ENCODE data around the gene LMOD2.
A peak's percentile ranks its signal among the peaks of the same experiment; 100 is the strongest.

LMOD2 gene

DNA sequence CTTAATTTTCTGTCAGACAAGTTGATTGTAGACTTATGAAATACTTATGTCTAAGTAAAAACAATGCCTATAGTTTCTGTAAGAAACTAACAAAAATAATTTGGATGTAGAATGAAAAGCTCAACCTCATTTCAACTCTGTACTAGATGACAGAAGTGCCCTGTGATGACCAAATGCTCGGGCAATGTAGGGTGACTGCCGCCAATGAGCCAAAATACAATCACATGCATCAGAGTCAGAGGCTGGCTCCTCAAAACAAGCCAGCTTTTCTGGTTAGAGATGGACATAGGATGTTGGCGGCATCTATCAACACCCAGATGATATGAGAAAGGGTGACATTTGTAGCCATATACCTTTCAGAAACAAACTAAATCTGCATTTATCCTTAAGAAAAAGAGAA lies 23.9 kb downstream of the LMOD2 start:
- ChIA-PET CTCF (interaction anchor here (0.7 to 5.9 kb wide), 5 partner anchors 9 to 1319 kb away, joined by 3 to 58 read pairs (median 4); no protein-coding TSS in a partner anchor), POLR2A (no interaction called here)
- TF ChIP-seq, protein P1, sequence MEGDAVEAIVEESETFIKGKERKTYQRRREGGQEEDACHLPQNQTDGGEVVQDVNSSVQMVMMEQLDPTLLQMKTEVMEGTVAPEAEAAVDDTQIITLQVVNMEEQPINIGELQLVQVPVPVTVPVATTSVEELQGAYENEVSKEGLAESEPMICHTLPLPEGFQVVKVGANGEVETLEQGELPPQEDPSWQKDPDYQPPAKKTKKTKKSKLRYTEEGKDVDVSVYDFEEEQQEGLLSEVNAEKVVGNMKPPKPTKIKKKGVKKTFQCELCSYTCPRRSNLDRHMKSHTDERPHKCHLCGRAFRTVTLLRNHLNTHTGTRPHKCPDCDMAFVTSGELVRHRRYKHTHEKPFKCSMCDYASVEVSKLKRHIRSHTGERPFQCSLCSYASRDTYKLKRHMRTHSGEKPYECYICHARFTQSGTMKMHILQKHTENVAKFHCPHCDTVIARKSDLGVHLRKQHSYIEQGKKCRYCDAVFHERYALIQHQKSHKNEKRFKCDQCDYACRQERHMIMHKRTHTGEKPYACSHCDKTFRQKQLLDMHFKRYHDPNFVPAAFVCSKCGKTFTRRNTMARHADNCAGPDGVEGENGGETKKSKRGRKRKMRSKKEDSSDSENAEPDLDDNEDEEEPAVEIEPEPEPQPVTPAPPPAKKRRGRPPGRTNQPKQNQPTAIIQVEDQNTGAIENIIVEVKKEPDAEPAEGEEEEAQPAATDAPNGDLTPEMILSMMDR (IDR thresholded peaks at IDR 0.05; ENCODE audit: insufficient read depth, low read length, missing control alignments) = no peak
- no peak overlapping the region for H3K4me3 ChIP-seq (ENCODE audit: low read depth, low read length)
- no peak for DNase-seq (ENCODE audit: low read depth, low spot score)

DNA sequence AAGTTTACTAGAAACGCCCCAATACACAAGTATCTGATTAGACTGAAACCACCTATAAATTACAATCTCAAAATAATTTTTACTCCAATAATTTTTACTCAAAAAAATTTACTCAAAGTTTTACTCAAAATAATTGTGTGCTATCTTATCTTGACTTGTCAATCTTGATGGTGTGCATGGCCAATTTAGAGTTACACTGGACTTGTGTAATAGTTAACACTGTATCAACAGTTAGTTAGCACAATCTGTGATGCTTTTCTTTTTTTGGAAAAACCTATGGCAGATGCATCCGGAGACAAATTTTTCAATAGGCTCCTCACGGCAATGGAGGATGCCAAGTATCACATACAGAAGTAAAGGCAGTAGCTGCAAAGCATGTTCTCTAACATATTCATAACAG lies 24.9 kb downstream of the LMOD2 start:
- DNase-seq (ENCODE audit: low read depth, low spot score) = no peak
- H3K4me3 ChIP-seq (ENCODE audit: low read depth, low read length) = no peak overlapping the region
- ChIA-PET POLR2A (no interaction called here), CTCF (interaction anchor here (1.0 to 5.9 kb wide), 6 partner anchors 11 to 191 kb away, joined by 3 to 58 read pairs (median 14); partner anchors contain the start of gene WASL)
- TF ChIP-seq, protein P1 (IDR thresholded peaks at IDR 0.05; ENCODE audit: insufficient read depth, low read length, missing control alignments) = no peak

- POLR2A ChIA-PET = no interaction called here
- H3K4me3 ChIP-seq (ENCODE audit: low read depth, low read length) = no peak overlapping the region
- CTCF ChIA-PET = interaction anchor here (1.0 to 5.9 kb wide), 15 partner anchors 10 to 194 kb away, joined by 3 to 58 read pairs (median 5); partner anchors contain the start of gene WASL
- DNase-seq (ENCODE audit: low read depth, low spot score) = no peak
- TF ChIP-seq, protein P1 (IDR thresholded peaks at IDR 0.05; ENCODE audit: insufficient read depth, low read length, missing control alignments) = no peak
These were observed 25.9 kb downstream of the LMOD2 start for GRCh38 chr7:123681561-123681960.

DNA sequence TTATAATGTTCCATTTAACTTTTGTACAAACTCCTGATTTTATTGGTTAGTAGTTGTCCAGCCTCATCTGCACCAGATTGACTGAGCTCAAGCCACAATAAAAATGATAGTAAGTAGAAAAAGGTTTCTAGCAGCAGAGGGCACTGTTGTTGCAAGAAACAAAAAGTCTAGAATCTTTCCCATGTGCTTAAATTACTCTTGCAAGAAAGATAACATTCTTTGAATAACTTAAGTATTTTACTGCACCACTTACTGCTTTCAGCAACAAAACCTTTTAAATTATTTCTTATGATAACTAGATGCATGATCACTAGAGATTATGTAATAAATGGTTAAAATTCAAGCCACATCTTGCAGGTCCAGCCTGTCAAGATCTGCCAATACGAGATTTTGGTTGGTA lies 27.0 kb downstream of the LMOD2 start:
- CTCF ChIA-PET = interaction anchor here (0.7 to 5.9 kb wide), 21 partner anchors 9 to 193 kb away, joined by 3 to 58 read pairs (median 5); partner anchors contain the start of gene WASL

DNA sequence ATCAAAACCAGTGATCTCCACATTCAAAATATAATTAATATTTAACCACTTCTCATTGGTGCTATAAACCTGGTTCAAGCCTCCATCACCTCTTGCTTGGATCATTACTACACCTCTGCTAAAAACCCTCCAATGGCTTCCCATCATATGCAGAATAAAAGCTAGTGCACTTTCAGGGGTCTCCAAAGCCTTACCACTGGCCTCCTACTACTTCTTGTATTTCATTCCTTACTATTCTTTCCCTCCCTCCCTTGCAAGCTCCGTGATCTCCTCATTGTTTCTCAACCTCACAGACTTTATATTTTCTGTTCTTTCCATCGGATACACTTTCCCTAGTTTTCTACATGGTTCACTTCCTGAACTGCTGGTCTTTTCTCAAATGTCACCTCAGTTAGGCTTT lies 31.5 kb downstream of the LMOD2 start:
- DNase-seq (ENCODE audit: low read depth, low spot score) = no peak
- ChIA-PET POLR2A (no interaction called here), CTCF (interaction anchor here (1.3 to 1.5 kb wide), 3 partner anchors 12 to 178 kb away, joined by 3 to 8 read pairs (median 3); no protein-coding TSS in a partner anchor)
- no peak overlapping the region for H3K4me3 ChIP-seq (ENCODE audit: low read depth, low read length)
- TF ChIP-seq, protein P1 (IDR thresholded peaks at IDR 0.05; ENCODE audit: insufficient read depth, low read length, missing control alignments) = no peak

More for the DNA sequence above, 27.0 kb downstream of the LMOD2 start:
- H3K4me3 ChIP-seq (ENCODE audit: low read depth, low read length) = no peak overlapping the region
- peak; percentile 34 for DNase-seq (ENCODE audit: low read depth, low spot score)
- POLR2A ChIA-PET = no interaction called here
- TF ChIP-seq, protein P1 (IDR thresholded peaks at IDR 0.05; ENCODE audit: insufficient read depth, low read length, missing control alignments) = peak; percentile 25

GRCh38 chr7:123687727-123688126 lies 32.1 kb downstream of the LMOD2 start:
- no peak overlapping the region for H3K4me3 ChIP-seq (ENCODE audit: low read depth, low read length)
- POLR2A ChIA-PET = no interaction called here
- TF ChIP-seq, protein P1 (IDR thresholded peaks at IDR 0.05; ENCODE audit: insufficient read depth, low read length, missing control alignments) = no peak
- no peak for DNase-seq (ENCODE audit: low read depth, low spot score)
- CTCF ChIA-PET = interaction anchor here (1.2 kb wide), 3 partner anchors 15 to 179 kb away, joined by 3 to 4 read pairs (median 3); no protein-coding TSS in a partner anchor

Data from AG04449 (cell line).